H9 (cell line): ENCODE data around the gene SEMA3C. TPM values are rescaled to one million over a fixed set of nuclear protein-coding genes. Genes with fewer than 3 reads are reported as not detected.

Experiments
- DNase-seq: peaks from one replicate; pipeline ENCODE4 v3.0.0-alpha.2; 2017
- H2AFZ ChIP-seq: one replicate; pipeline ENCODE4 v1.6.1; 2013; ENCODE audit warnings: mild to moderate bottlenecking, low read length, control low read depth, moderate library complexity
- H2AK5ac ChIP-seq: 2 replicates; pipeline ENCODE4 v1.6.1; 2013; ENCODE audit warnings: low read length, control low read depth, mixed read lengths; ENCODE audit not compliant: insufficient read length
- H2BK120ac ChIP-seq: one replicate; pipeline ENCODE4 v1.6.1; 2013; ENCODE audit warnings: low read depth, mild to moderate bottlenecking, low read length, control low read depth, inconsistent platforms; ENCODE audit not compliant: poor library complexity, severe bottlenecking
- H2BK12ac ChIP-seq: 2 replicates; pipeline ENCODE4 v1.6.1; 2013; ENCODE audit warnings: low read length, control low read depth, mixed read lengths, low read depth; ENCODE audit not compliant: insufficient read length
- H2BK15ac ChIP-seq: 2 replicates; pipeline ENCODE4 v1.6.1; 2013; ENCODE audit warnings: low read depth, low read length, control low read depth
- H2BK20ac ChIP-seq: one replicate; pipeline ENCODE4 v1.6.1; 2013; ENCODE audit warnings: low read depth, mild to moderate bottlenecking, low read length, control low read depth, inconsistent platforms; ENCODE audit not compliant: poor library complexity, severe bottlenecking
- H2BK5ac ChIP-seq: 2 replicates; pipeline ENCODE4 v1.6.1; 2013; ENCODE audit warnings: low read length, control low read depth, mixed read lengths; ENCODE audit not compliant: insufficient read length
- H3K14ac ChIP-seq: 2 replicates; pipeline ENCODE4 v1.6.1; 2013; ENCODE audit warnings: low read length, control low read depth; ENCODE audit not compliant: insufficient read depth
- H3K18ac ChIP-seq: 2 replicates; pipeline ENCODE4 v1.6.1; 2013; ENCODE audit warnings: low read depth, mild to moderate bottlenecking, mixed read lengths, low read length, control low read depth; ENCODE audit not compliant: insufficient read length
- H3K23ac ChIP-seq: 2 replicates; pipeline ENCODE4 v1.6.1; 2013; ENCODE audit warnings: low read length, control low read depth, mixed read lengths, low read depth; ENCODE audit not compliant: insufficient read length
- H3K23me2 ChIP-seq: 2 replicates; pipeline ENCODE4 v1.6.1; 2013; ENCODE audit warnings: low read depth, mild to moderate bottlenecking, mixed read lengths, low read length, control low read depth; ENCODE audit not compliant: insufficient read length, poor library complexity, severe bottlenecking
- H3K27ac ChIP-seq: 2 replicates; pipeline ENCODE4 v1.5.1; 2013; ENCODE audit warnings: low read length, control low read depth, mixed read lengths, low read depth; ENCODE audit not compliant: insufficient read length
- H3K27me3 ChIP-seq: 2 replicates; pipeline ENCODE4 v1.6.1; 2013; ENCODE audit warnings: low read length, control low read depth, inconsistent platforms; ENCODE audit not compliant: insufficient read depth
- H3K4ac ChIP-seq: 2 replicates; pipeline ENCODE4 v1.6.1; 2013; ENCODE audit warnings: low read depth, mild to moderate bottlenecking, control low read depth, inconsistent platforms, low read length, moderate library complexity
- H3K4me1 ChIP-seq: 2 replicates; pipeline ENCODE4 v1.6.1; 2013; ENCODE audit warnings: low read length, control low read depth, inconsistent platforms; ENCODE audit not compliant: insufficient read depth
- H3K4me2 ChIP-seq: 2 replicates; pipeline ENCODE4 v1.6.1; 2013; ENCODE audit warnings: low read length, control low read depth, mixed read lengths; ENCODE audit not compliant: insufficient read length, insufficient read depth
- H3K56ac ChIP-seq: 2 replicates; pipeline ENCODE4 v1.6.1; 2013; ENCODE audit warnings: low read depth, mild to moderate bottlenecking, mixed read lengths, low read length, control low read depth; ENCODE audit not compliant: insufficient read length
- H3K79me1 ChIP-seq: 2 replicates; pipeline ENCODE4 v1.6.1; 2013; ENCODE audit warnings: low read depth, mild to moderate bottlenecking, moderate library complexity, low read length, control low read depth, inconsistent platforms; ENCODE audit not compliant: insufficient read depth, poor library complexity, severe bottlenecking
- H3K79me2 ChIP-seq: 2 replicates; pipeline ENCODE4 v1.6.1; 2013; ENCODE audit warnings: low read length, control low read depth, inconsistent platforms; ENCODE audit not compliant: insufficient read depth
- H3K9ac ChIP-seq: 2 replicates; pipeline ENCODE4 v1.6.1; 2013; ENCODE audit warnings: low read length, control low read depth, mixed read lengths; ENCODE audit not compliant: insufficient read length; ENCODE audit errors: extremely low read depth
- H3K9me3 ChIP-seq: one replicate; pipeline ENCODE4 v1.6.1; 2013; ENCODE audit warnings: low read depth, low read length, inconsistent platforms; ENCODE audit not compliant: control insufficient read depth
- H3T11ph ChIP-seq: one replicate; pipeline ENCODE4 v1.6.1; 2013; ENCODE audit warnings: mild to moderate bottlenecking, low read length, control low read depth, inconsistent platforms
- H4K20me1 ChIP-seq: one replicate; pipeline ENCODE4 v1.6.1; 2013; ENCODE audit not compliant: control insufficient read depth, insufficient read length, insufficient read depth
- H4K5ac ChIP-seq: 2 replicates; pipeline ENCODE4 v1.6.1; 2013; ENCODE audit warnings: low read depth, mild to moderate bottlenecking, mixed read lengths, low read length, control low read depth; ENCODE audit not compliant: insufficient read length
- H4K8ac ChIP-seq: replicated peaks from 2 replicates; pipeline ENCODE4 v1.6.1; 2013; ENCODE audit warnings: low read length, control low read depth, mixed read lengths, low read depth; ENCODE audit not compliant: insufficient read length
- H4K91ac ChIP-seq: 2 replicates; pipeline ENCODE4 v1.6.1; 2013; ENCODE audit warnings: low read depth, mild to moderate bottlenecking, moderate library complexity, mixed read lengths, low read length, control low read depth; ENCODE audit not compliant: insufficient read length
- H3K27ac Mint-ChIP-seq, 3 experiments: 2 replicates in 2 of 3; 3 replicates in 1 of 3; pipeline ENCODE4 v1.8.0; 2020 to 2021; ENCODE audit warnings: mixed read lengths in 3 of 3, mild to moderate bottlenecking in 1 of 3, moderate library complexity in 1 of 3
- H3K27me3 Mint-ChIP-seq: 2 replicates; pipeline ENCODE4 v1.8.0; 2021; ENCODE audit warnings: low read depth, mild to moderate bottlenecking, moderate library complexity, mixed read lengths
- H3K36me3 Mint-ChIP-seq, 3 experiments: 2 replicates in 2 of 3; 3 replicates in 1 of 3; pipeline ENCODE4 v1.8.0; 2020 to 2021; ENCODE audit warnings: low read depth in 3 of 3, mixed read lengths in 3 of 3; ENCODE audit not compliant: insufficient read depth in 1 of 3
- H3K4me1 Mint-ChIP-seq, 2 experiments: 2 replicates each; pipeline ENCODE4 v1.8.0; 2020; ENCODE audit warnings: mixed read lengths in 2 of 2
- H3K4me3 Mint-ChIP-seq, 2 experiments: 2 replicates in 1 of 2; 3 replicates in 1 of 2; pipeline ENCODE4 v1.8.0; 2020 to 2021; ENCODE audit warnings: mild to moderate bottlenecking in 2 of 2, mixed read lengths in 2 of 2, moderate library complexity in 1 of 2
- H3K9me3 Mint-ChIP-seq, 2 experiments: 2 replicates in 1 of 2; 3 replicates in 1 of 2; pipeline ENCODE4 v1.8.0; 2020; ENCODE audit warnings: mild to moderate bottlenecking in 2 of 2, mixed read lengths in 2 of 2, moderate library complexity in 1 of 2
- total RNA-seq: library from RNA; stranded (reverse); gene quantifications from 2 replicates; pipeline ENCODE4 v1.2.1, GENCODE V29; 2021
- TF ChIP-seq, protein P1 (sequence below): fragments of 200-600 bp; sonication (generic); conservative IDR thresholded peaks from 3 replicates; pipeline ENCODE4 v1.8.0; 2021; ENCODE audit warnings: antibody characterized with exemption, mild to moderate bottlenecking

Gene SEMA3C
- total RNA-seq, 1 experiment from 2014 or later, result 1.6 TPM

- Histone ChIP-seq H3K27ac (no peak overlapping the region), H4K5ac (no peak overlapping the region), H3K14ac (no peak overlapping the region), H3K9me3 (no peaks in the 10 kb centered on the region), H3K23ac (no peak overlapping the region), H4K8ac (no peak overlapping the region), H3K27me3 (no peaks in the 10 kb centered on the region), H4K20me1 (no peaks in the 10 kb centered on the region), H2BK20ac (no peak overlapping the region), H2AK5ac (no peak overlapping the region), H2BK15ac (no peak overlapping the region), H3K79me1 (no peaks in the 10 kb centered on the region), H3K9ac (no peak overlapping the region), H3K4ac (no peak overlapping the region), H3K4me1 (no peaks in the 10 kb centered on the region; the same call in 1 of the 2 replicates), H3K4me2 (no peak overlapping the region), H4K91ac (no peak overlapping the region), H3K56ac (no peak overlapping the region), H2BK120ac (no peak overlapping the region), H3T11ph (no peak overlapping the region), H2BK12ac (no peak overlapping the region), H2AFZ (no peak overlapping the region), H2BK5ac (no peak overlapping the region), H3K18ac (no peak overlapping the region), H3K79me2 (no peaks in the 10 kb centered on the region), H3K23me2 (no peaks in the 10 kb centered on the region)
- no peak overlapping the region for H3K27ac Mint-ChIP-seq
- H3K9me3 Mint-ChIP-seq, result no peaks in the 10 kb centered on the region
- H3K36me3 Mint-ChIP-seq, result no peaks in the 10 kb centered on the region
- TF ChIP-seq, protein P1, sequence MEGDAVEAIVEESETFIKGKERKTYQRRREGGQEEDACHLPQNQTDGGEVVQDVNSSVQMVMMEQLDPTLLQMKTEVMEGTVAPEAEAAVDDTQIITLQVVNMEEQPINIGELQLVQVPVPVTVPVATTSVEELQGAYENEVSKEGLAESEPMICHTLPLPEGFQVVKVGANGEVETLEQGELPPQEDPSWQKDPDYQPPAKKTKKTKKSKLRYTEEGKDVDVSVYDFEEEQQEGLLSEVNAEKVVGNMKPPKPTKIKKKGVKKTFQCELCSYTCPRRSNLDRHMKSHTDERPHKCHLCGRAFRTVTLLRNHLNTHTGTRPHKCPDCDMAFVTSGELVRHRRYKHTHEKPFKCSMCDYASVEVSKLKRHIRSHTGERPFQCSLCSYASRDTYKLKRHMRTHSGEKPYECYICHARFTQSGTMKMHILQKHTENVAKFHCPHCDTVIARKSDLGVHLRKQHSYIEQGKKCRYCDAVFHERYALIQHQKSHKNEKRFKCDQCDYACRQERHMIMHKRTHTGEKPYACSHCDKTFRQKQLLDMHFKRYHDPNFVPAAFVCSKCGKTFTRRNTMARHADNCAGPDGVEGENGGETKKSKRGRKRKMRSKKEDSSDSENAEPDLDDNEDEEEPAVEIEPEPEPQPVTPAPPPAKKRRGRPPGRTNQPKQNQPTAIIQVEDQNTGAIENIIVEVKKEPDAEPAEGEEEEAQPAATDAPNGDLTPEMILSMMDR, result no peak
- H3K27me3 Mint-ChIP-seq, result no peaks in the 10 kb centered on the region
- peaks cover 29% of the 10 kb centered on the region in 2 experiments for H3K4me1 Mint-ChIP-seq
- H3K4me3 Mint-ChIP-seq, result no peak overlapping the region
- no peak for DNase-seq
These were observed 77.4 kb downstream of the SEMA3C start for GRCh38 chr7:80841423-80841955.
